Epidermal melanocyte (primary cell): ENCODE results near the gene VEZT.
"Not testable (repeated sequence)": the region's sequence is repeated elsewhere in the genome, so short reads cannot be mapped to it uniquely, and the experiment has no call there.

Experiments used
- DNase-seq: peaks from one replicate; pipeline ENCODE4 v3.0.0; 2011; ENCODE audit warnings: low spot score; ENCODE audit not compliant: insufficient read length

Gene VEZT

DNA sequence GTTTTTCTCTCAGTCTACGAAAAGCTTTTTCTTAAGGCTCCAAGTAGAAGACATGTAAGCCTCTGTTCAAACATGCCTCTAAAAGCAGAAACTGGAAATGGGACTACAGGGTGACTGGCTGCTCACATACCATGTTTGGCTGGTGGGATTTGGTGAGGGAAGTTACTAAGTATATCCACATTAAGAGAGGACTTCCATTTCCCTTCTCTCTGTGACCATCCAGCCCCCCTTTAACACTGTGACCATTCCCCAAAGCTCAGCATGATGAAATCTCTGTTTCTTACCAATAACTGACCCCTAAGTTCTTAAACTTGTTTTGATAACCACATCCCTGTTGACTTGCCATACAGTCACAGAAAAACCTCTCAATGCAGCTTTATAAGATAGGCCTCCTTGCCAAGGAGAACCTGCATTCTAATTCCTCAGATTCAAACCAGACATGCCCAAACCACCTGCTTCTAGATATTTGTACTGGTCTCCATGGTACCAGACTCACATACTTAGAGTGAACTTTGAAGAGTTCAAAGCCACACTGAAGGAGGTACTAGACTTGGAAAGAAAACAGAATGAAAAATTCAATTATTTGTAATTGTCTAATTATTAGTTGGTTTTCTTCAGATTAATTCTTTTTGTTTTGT is 102.2 kb downstream of the VEZT start:
- DNase-seq, result no peak

DNA sequence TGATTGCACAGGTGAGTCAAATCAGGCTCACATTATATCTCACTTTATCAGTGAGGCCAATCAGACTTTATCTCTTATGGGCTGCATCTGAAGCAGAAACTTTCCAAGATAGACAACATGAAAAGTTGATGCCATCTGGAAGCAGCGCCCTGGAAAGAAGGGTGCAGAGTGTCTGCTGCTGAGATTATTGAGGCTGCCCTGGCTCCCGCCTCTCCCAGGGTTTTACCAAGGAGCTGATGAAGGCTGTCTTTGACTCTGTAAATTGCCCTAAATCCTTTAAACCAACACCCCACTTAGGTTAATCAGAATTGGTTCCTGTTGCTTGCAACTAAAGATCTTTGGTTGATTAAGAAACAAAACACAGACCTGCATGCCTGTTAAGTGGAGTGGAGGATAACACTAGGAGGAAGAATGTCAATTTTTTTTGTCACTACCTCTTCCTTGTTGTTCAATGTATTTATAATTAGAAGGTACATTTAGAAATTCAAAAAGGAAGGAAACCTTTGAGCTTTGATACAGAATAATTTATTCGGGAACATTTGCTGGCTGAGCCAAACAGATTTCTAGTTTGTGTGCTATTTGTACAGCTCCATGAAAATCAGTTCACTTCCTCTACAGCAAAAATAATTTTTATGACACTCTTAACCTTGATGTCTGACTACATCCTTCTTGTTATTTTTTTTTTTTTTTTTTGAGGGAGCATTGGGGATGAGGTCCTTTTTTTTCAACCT is 104.1 kb downstream of the VEZT start:
- no peak for DNase-seq

DNA sequence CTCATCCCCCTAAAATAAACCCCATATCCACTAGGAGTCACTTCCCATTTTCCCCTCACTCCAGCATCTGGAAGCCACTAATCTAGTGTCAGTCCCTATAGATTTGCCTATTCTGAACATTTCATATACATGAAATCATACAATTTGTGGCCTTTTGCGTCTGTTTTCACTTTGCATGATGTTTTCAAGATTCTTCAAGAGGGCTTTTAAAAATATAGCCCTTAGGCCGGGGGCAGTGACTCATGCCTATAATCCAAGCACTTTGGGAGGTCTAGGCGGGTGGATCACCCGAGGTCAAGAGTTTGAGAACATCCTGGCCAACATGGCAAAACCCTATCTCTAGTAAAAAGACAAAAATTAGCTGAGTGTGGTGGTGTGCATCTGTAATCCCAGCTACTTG is 104.7 kb downstream of the VEZT start:
- DNase-seq, result no peak

DNA sequence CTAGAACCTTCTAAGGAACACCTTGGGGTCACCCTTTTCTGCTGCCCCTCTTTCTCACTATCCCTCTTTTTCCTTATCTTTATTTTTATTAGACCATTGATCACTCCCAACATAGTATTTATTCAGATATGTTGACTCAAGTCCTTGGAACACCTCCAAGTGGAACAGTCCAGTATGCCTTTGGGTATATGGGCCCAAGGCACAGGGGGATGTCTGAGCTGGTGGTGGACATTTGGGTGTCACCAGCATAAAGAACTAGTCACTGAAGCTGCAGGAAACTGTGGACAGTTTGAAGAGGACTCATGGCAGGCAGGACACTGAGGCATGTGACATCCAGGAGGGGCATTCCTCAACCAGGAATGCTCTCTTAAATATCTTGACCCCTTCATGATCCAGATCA is 105.6 kb downstream of the VEZT start:
- no peak for DNase-seq

DNA sequence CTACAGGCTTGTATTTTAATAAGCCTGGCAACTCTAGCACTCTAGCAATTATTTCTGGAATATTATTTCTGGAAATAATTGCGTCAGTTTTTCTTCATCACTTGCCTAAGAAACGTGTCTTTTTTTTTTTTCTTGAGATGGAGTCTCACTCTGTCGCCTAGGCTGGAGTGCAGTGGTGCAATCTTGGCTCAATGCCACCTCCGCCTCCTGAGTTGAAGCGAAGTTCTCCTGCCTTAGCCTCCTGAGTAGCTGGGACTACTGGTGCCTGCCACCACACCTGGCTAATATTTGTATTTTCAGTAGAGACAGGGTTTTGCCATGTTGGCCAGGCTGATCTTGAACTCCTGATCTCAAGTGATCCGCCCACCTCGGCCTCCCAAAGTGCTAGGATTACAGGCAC is 106.6 kb downstream of the VEZT start:
- DNase-seq, result not testable (repeated sequence)

DNA sequence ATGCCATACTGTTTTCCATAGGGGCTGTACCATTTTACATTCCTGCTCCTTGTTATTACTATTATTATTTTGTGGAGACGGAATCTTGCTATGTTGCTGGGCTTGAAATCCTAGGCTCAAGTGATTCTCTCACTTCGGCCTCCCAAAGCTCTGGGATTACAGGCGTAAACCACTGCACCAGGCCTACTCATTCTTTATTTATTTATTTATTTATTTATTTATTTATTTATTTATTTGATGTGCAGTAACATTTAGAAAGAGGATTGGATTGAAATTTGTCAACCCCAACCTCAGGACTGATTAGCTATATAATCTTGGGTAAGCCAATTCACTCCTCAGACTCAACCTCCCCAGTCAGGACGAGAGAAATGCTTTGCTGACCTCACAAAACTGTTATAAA is 107.9 kb downstream of the VEZT start:
- no peak for DNase-seq

DNA sequence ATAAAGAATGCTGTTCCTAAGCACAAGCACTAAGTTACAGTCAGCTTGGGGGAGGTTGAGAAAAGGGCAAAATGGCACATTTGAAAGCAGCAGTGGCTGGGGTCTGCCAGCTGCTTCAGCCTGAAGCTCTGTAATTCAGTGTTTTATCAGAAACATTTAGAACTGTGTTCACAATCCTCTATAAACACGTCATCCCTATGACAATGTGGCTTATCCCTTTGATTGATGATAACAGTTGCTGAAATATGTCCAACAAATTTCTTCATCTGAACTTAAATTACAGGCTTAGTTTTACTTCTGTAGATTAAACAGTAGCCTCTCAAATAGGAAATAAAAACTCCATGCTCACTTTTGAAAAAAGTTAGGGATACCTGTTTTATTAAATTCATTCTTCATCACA is 108.8 kb downstream of the VEZT start:
- DNase-seq, result no peak

DNA sequence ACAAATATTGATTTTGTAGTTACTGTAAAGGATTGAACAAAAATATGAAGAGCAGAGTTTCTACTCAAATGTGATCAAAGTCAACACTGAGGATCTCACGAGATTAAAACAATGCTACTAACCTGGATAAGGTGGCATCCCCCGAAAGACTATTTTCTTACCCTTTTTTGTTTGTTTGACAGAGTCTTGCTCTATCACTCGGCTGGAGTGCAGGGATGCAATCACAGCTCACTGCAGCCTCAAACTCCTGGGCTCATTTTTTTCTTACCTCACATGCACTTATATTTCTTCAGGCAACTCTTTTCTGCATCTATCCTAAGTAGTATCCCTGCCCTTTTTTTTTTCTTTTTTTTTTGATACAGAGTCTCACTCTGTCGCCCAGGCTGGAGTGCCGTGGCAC is 109.2 kb downstream of the VEZT start:
- DNase-seq, result no peak

DNA sequence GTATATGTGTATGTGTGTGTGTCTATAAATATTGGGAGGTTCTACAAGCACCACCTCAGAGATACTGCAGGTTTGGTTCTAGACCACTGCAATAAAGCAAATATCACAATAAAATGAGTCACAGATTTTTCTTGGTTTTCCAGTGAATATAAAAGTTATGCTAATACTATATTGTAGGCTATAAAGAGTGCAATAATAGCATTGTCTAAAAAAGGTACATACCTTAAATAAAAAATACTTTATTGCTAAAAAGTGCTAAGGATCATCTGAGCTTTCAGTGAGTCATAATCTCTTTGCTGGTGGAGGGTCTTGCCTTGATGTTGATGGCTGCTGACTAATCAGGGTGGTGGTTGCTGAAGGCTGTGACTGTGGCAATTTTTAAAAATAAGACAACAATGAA is 111.1 kb downstream of the VEZT start:
- DNase-seq, result no peak

DNA sequence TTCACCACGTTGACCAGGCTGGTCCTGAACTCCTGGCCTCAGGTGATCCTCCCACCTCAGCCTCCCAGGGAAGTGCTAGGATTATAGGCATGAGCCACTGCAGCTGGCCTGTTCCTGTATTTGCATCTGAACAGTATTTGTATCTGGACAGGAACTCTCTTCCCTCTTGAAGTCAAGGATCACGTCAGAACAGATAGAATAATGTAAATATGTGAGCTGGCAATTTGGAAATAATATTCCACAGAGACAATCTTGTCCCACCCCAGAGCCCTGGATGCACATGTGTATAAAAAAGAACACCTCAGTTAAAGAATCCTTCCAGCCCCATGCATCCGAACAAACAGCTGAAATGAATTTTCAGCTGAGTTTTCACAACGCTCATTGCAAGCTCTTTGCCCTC is 118.3 kb downstream of the VEZT start:
- no peak for DNase-seq

DNA sequence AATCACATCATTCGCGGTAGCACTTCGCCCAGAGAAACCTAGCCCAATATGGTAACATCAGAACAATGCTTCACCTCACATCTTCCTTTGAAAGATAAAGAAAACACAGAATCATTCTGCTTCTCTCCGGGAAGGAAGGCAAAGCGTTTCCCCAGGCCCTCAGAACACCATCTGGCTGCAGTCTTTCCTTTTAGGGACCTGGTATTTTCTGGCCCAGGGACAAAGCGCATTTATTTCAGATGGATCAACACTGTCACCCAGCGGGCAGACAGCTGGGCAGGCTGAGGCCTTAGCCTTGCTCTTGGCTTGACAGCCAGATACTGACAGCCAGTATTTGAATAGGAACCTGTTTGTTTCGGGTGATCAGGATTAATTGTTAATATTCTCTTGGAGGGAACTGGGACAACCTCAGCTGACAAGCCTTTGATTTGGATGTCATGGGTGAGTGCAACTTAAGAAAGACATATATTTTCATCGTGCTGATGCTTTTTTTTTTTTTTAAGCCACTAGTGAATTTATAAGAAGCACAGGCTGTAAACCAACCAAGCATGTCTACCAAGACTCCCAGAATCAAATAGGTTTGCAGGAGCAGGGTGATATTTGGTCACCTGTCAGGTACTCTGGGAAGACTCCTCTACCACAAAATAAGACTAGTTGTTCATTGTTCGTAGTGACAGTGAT is 118.9 kb downstream of the VEZT start:
- DNase-seq, result peak; percentile 50

DNA sequence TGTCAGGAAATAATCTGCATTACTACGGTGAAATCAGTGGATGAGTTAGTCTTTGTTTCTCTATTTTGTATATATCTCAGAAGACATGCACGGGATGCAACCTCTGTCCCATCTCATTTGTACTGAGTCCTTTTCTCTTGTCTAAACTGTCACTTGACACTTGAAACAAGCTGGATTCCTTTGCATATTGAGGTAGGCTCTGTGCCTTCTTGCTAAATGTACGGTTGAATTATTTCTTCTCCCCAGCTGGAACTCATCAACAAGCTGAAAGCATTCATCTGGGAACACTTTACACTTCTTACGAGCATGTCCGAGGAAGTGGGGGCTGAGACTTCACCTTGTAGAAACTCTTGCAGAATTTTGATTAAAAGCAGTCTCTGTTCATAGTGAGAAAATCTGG is 119.5 kb downstream of the VEZT start:
- DNase-seq, result peak; percentile 36

DNA sequence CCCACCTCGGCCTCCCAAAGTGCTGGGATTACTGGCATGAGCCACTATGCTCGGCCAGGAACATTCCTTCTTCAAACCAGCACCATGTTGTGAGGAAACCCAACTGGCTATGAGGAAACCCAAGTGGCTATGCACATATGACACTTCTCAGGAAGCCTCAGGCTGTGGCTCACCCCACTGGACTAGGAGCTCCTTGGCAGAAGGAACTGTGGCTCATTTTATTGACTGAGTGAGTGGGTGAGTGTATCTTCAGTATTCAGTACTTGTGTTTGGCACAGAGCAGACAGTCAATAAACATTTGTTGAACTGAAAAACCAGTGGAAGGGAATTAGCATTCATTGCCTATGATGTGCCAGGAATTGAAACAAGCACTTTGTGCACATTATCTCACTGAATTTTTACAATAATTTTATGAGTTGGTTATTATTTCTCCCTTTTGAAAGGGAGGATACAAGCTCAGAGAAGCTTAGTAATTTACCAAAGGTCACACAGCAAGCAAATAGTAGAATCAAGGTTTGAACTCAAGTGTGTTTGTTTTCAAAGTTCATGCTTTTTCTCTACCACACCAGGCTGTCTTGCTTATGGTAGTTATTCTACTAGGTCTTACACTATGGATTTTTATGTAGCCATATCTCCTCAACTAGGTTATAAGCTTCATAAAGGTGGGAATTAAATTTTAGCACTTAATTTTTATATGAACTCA is 121.6 kb downstream of the VEZT start:
- no peak for DNase-seq

DNA sequence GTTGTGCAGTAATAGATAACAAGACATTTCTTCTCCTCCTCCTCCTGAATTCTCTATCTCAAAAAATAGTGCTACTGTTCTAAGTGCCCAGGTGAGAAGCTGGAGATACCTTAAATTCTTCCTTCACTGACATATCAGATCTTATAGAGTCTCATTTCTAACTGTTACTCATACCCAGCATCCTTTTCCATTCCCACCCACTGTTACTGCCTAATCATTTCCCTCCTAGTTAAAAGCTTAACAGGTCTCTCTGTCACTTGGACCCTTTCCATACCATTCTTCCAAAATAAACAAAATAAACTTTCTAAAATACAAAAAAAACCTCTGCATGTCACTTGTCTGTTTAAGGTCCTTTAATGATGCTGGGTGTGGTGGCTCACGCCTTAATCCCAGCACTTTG is 124.4 kb downstream of the VEZT start:
- DNase-seq, result no peak

DNA sequence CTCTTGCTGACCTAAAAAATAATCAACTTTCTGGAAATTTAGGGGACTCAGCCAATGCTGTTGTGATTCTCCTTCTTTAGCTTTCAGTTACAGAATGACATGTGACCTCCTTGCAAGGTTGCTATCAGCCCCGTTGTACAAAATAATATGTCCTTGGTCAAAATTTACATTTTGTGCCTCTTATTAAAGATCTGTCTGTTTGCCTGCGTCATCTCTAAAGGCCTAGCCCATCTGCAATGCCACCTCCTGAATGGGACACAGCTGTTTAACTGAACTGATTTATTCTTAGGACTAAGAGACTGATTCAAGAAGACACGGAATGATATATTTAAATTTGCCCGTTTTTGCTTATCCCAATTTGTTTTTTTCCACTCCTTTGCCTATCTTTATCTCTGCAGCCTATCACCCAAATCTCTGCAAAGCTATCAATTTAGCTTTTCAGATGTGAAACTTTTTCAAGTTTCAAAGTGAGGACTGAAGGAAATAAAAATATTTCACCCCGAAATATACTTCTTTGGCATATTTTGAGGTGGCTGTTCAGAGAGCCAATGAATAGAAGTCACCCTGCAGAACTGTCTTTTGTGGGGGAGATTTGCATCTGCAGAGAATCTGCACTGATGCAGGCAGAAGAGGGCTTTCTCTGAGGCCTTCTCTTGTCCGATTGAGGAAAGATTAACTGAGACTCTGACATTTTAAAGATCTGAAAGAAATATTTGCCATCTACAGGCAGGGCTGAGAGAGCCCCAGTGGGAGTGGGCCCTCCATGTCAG is 126.0 kb downstream of the VEZT start:
- DNase-seq, result no peak

DNA sequence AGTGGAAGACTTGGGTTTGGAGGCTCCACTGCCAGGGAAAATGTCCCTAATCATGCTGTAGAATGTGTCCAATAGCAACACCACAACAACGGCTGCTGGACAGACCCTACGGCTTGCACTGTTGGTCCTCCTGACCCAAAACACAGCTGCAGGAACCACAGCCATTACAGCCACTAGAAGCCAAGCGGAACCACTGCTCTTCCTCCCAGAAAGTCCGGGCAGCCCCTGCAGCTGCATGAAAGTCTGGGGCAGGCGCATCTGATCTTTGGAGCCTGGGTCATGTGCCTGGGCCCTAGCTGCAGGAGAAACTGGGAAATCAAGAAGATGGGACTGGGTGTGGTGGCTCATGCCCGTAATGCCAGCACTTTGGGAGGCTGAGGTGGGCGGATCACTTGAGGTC is 131.7 kb downstream of the VEZT start:
- DNase-seq, result no peak

DNA sequence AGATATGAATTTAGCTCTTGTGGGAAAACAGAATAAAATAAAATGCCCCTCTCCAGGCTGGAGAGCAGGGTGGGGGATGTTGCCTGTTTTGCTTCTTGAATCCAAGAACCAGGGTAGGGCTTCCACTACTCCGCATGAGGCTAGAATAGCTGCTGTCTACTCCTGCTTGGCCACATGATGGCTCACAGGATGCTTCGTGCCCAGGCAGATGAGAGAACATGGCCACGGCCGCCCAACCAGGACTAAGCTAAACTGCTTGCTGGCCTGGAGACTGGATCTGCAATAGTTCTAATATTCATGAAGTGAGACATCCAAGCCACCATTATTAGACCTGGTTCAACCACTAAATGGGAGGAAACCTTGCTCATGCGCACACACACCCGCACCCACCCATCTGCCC is 134.1 kb downstream of the VEZT start:
- no peak for DNase-seq
